GM12878 (cell line): ENCODE data around the gene CARMIL3. TPM values are rescaled to one million over a fixed set of nuclear protein-coding genes. Genes with fewer than 3 reads are reported as not detected.
A peak's percentile ranks its signal among the peaks of the same experiment; 100 is the strongest.

ENCODE experiments used
- ATAC-seq: fragments of 200-7000 bp; cut with Tn5 transposase; 3 replicates; pipeline ENCODE4 v1.9.1; 2020; ENCODE audit warnings: mild to moderate bottlenecking, moderate library complexity
- BruUV-seq: library from RNA; stranded (reverse); fragments of 400-500 nt; replicated peaks from 2 replicates; lab custom pipeline; 2021; lab: Mats Ljungman, UMichigan
- CTCF ChIA-PET: fragments of 300-600 bp; sonication (Branson Sonifier 250); formaldehyde crosslinking; extraction: SDS; loops from one replicate; lab custom pipeline; 2021; ENCODE audit warnings: inconsistent platforms; lab: Yijun Ruan, JAX
- POLR2A ChIA-PET: fragments of 350-600 bp; formaldehyde crosslinking; extraction: SDS; loops from one replicate; lab custom pipeline; 2021; ENCODE audit warnings: inconsistent platforms; lab: Charles Lee
- RAD21 ChIA-PET: fragments of 300-600 bp; sonication (Branson Sonifier 250); formaldehyde crosslinking; loops from one replicate; lab custom pipeline; 2023; ENCODE audit warnings: antibody characterized with exemption; ENCODE audit not compliant: unreplicated experiment; lab: Charles Lee
- SMC1A ChIA-PET: fragments of 300-600 bp; sonication (Branson Sonifier 250); formaldehyde crosslinking; loops from one replicate; lab custom pipeline; 2023; ENCODE audit not compliant: unreplicated experiment, uncharacterized antibody; lab: Charles Lee
- DNase-seq: peaks from one replicate; pipeline ENCODE4 v3.0.0-alpha.2; 2011; ENCODE audit warnings: low read depth, low spot score
- FAIRE-seq: peaks from 3 replicates; lab custom pipeline; 2011; peaks lifted over from hg19 to GRCh38; lab: Jason Lieb, UNC
- H2AFZ ChIP-seq: 2 replicates; pipeline ENCODE4 v1.6.0; 2011; ENCODE audit warnings: low read depth, low read length, control low read depth; ENCODE audit not compliant: control insufficient read depth
- H3K27ac ChIP-seq: 2 replicates; pipeline ENCODE4 v1.5.1; 2011; ENCODE audit warnings: control low read depth; ENCODE audit not compliant: control insufficient read depth, insufficient read depth
- H3K27me3 ChIP-seq, 2 experiments: replicated peaks in 1 of 2; 2 replicates each; pipeline versions ENCODE4 v1.6.0 to v1.6.1; 2011; ENCODE audit warnings: low read length in 1 of 2; ENCODE audit not compliant: control insufficient read depth in 2 of 2, insufficient read depth in 2 of 2
- H3K36me3 ChIP-seq, 2 experiments: 2 replicates each; pipeline ENCODE4 v1.5.1; 2011; ENCODE audit warnings: low read length in 1 of 2; ENCODE audit not compliant: control insufficient read depth in 2 of 2, insufficient read depth in 2 of 2
- H3K4me1 ChIP-seq: 2 replicates; pipeline ENCODE4 v1.6.1; 2011; ENCODE audit warnings: mild to moderate bottlenecking, low read length, moderate library complexity, mixed read lengths; ENCODE audit not compliant: control insufficient read depth, insufficient read depth
- H3K4me2 ChIP-seq: 2 replicates; pipeline ENCODE4 v1.6.0; 2011; ENCODE audit warnings: control low read depth; ENCODE audit not compliant: control insufficient read depth, insufficient read depth
- H3K4me3 ChIP-seq: fragments of 200-600 bp; sonication (generic); 2 replicates; pipeline ENCODE4 v1.5.1; 2016
- H3K79me2 ChIP-seq: 2 replicates; pipeline ENCODE4 v1.6.0; 2011; ENCODE audit warnings: low read length; ENCODE audit not compliant: control insufficient read depth, insufficient read depth
- H3K9ac ChIP-seq: 2 replicates; pipeline ENCODE4 v1.8.0; 2011; ENCODE audit warnings: low read length, control low read depth, mixed read lengths; ENCODE audit not compliant: control insufficient read depth, insufficient read depth
- H3K9me3 ChIP-seq: replicated peaks from 3 replicates; pipeline ENCODE4 v1.5.1; 2011; ENCODE audit warnings: mild to moderate bottlenecking, low read length; ENCODE audit not compliant: control insufficient read depth, insufficient read depth
- H4K20me1 ChIP-seq: 2 replicates; pipeline ENCODE4 v1.6.0; 2011; ENCODE audit not compliant: control insufficient read depth, insufficient read depth
- ASH2L ChIP-seq: fragments of 300-600, 200-600 bp; sonication (generic); IDR thresholded peaks from 2 replicates; pipeline ENCODE4 v1.6.1; 2017; ENCODE audit warnings: low read depth, mild to moderate bottlenecking, borderline replicate concordance
- CBFB ChIP-seq: IDR thresholded peaks from 2 replicates; pipeline ENCODE4 v1.6.1; 2016; ENCODE audit warnings: antibody characterized with exemption, low read depth
- FOS ChIP-seq: IDR thresholded peaks from 3 replicates; pipeline ENCODE4 v1.6.1; 2011; ENCODE audit warnings: borderline replicate concordance; ENCODE audit not compliant: insufficient read length; ENCODE audit errors: extremely low read depth
- GABPA ChIP-seq: IDR thresholded peaks from 2 replicates; pipeline ENCODE4 v1.6.1; 2014; ENCODE audit warnings: antibody characterized with exemption, low read depth, mild to moderate bottlenecking, inconsistent platforms
- MYB ChIP-seq: fragments of 150-350 bp; IDR thresholded peaks from 2 replicates; pipeline ENCODE4 v1.6.1; 2014; ENCODE audit warnings: mild to moderate bottlenecking, low read depth, low read length, borderline replicate concordance
- NRF1 ChIP-seq: conservative IDR thresholded peaks from 2 replicates; pipeline ENCODE4 v1.6.1; 2011; ENCODE audit warnings: mild to moderate bottlenecking, low read depth, low read length, improper control_type of control experiment
- RUNX3 ChIP-seq: IDR thresholded peaks from 2 replicates; pipeline ENCODE4 v1.6.1; 2012; ENCODE audit warnings: low read length, inconsistent platforms
- SIN3A ChIP-seq: IDR thresholded peaks from 2 replicates; pipeline ENCODE4 v1.6.1; 2012; ENCODE audit warnings: low read depth, low read length, improper control_type of control experiment
- STAT3 ChIP-seq: IDR thresholded peaks from 2 replicates; pipeline ENCODE4 v1.6.1; 2011; ENCODE audit warnings: low read depth, low read length, improper control_type of control experiment
- ZBTB11 ChIP-seq: fragments of 450-650 bp; formaldehyde crosslinking; IDR thresholded peaks from 2 replicates; pipeline ENCODE4 v1.5.0; 2022; ENCODE audit warnings: mild to moderate bottlenecking, missing genetic modification characterization
- ZNF217 ChIP-seq: fragments of 450-650 bp; IDR thresholded peaks from 2 replicates; pipeline ENCODE4 v1.6.1; 2017; ENCODE audit warnings: antibody characterized with exemption, mild to moderate bottlenecking
- WGBS: methylation state at CpG from one replicate; pipeline ENCODE4 v1.1.6; 2016; ENCODE audit warnings: low lambda C conversion rate; ENCODE audit not compliant: insufficient replicate concordance, insufficient coverage; ENCODE audit errors: missing lambda C conversion rate; 5-methylcytosine and 5-hydroxymethylcytosine counted together
- in situ Hi-C: fragments of 300-500 bp; cut with MboI; formaldehyde crosslinking; loops from 9 replicates; pipeline ENCODE4 v1.14.3; 2018; ENCODE audit warnings: mixed read lengths
- intact Hi-C: fragments of 100-400 bp; cut with micrococcal nuclease; formaldehyde crosslinking; loops from one replicate; pipeline ENCODE4 v1.14.2; 2022; ENCODE audit not compliant: unreplicated experiment
- polyA plus RNA-seq, 11 experiments: library from polyadenylated mRNA; depleted of rRNA in 4 of 11; unstranded in 6 of 11; stranded (reverse) in 5 of 11; fragments of >200 nt; fragmentation: Nextera tagmentation in 4 of 11; fragmentation: Illumina TruSeq in 1 of 11; extraction: Ambion mirVana in 4 of 11; extraction: Trizol in 1 of 11; gene quantifications; 1 replicate in 1 of 11; 2 replicates in 10 of 11; pipeline versions ENCODE4 v1.2.1 to v1.2.3, GENCODE V29; 2011 to 2016; ENCODE audit warnings: inconsistent platforms in 2 of 11, missing spikeins in 2 of 11, low read depth in 1 of 11
- total RNA-seq, 4 experiments: library from RNA; depleted of rRNA in 3 of 4; stranded (reverse); fragments of >200 nt in 3 of 4; fragmentation: Illumina TruSeq in 1 of 4; extraction: Trizol in 1 of 4; gene quantifications; 2 replicates each; pipeline versions ENCODE4 v1.2.1 to v1.2.3, GENCODE V29; 2013 to 2021
- TF ChIP-seq, protein P1 (sequence below): IDR thresholded peaks from 2 replicates; pipeline ENCODE4 v1.6.1; 2011; ENCODE audit warnings: borderline replicate concordance, low read depth, mild to moderate bottlenecking, moderate library complexity, mixed read lengths, low read length; ENCODE audit not compliant: insufficient read depth; ENCODE audit errors: extremely low read length
- TF ChIP-seq, protein P2 (sequence below): IDR thresholded peaks from 2 replicates; pipeline ENCODE4 v1.6.1; 2012; ENCODE audit warnings: improper control_type of control experiment, low read depth, low read length; ENCODE audit not compliant: insufficient replicate concordance

Gene CARMIL3
- total and polyA plus RNA-seq, 10 of the 15 experiments (the other 5 are each of a cell fraction or from before 2014, with no cell fraction given): 0.09 to 0.32 (median 0.25) TPM; not detected in 3

DNA sequence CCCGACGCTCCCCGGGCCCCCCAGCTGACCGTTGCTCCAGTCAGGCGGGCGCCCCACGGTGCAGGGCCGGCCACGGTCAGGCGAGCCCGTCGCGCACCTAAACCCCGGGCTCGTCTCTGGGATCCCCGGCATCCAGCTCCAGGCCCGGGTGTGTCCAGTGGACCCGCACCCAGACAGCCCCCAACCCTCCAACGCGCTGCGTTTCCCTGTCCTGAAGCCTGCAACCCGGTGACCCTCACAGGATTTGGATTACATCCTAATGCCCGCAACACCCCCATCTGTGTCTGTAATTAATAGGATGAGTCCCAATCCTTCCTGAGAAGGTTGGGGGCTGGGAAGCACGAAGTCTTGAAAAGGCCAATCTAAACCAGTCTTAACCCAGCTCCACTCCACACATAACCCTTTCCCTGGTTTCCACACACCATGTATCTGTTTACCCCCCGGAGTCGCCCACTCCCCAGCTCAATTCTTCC lies 30.0 kb downstream of the CARMIL3 start:
- Histone ChIP-seq H3K79me2 (no peaks in the 10 kb centered on the region), H3K4me1 (peaks cover 13% of the 10 kb centered on the region), H3K27me3 (no peaks in the 10 kb centered on the region), H3K27ac (no peak overlapping the region; the same call in 1 of the 2 replicates), H3K36me3 (no peaks in the 10 kb centered on the region), H3K9me3 (no peaks in the 10 kb centered on the region), H4K20me1 (no peaks in the 10 kb centered on the region), H2AFZ (peak overlapping the region; percentile 78), H3K9ac (no peak overlapping the region; the same call in 1 of the 2 replicates), H3K4me3 (peak overlapping the region; percentile 63; the same call in 1 of the 2 replicates), H3K4me2 (peak overlapping the region; percentile 83)
- in situ Hi-C loops (no loop called here), intact Hi-C loops (no loop called here)
- FAIRE-seq: no peak
- ATAC-seq: no peak
- ChIA-PET RAD21 (interaction anchor here (1.5 to 4.6 kb wide), 6 partner anchors 10 to 79 kb away, joined by 3 to 39 read pairs (median 14); partner anchors contain the start of genes CARMIL3, DCAF11, IRF9 and NRL), SMC1A (interaction anchor here (0.9 to 5.2 kb wide), 4 partner anchors 10 to 80 kb away, joined by 4 to 51 read pairs (median 10); partner anchors contain the start of gene PCK2), CTCF (interaction anchor here (0.6 to 4.9 kb wide), 10 partner anchors 7 to 226 kb away, joined by 3 to 71 read pairs (median 5); partner anchors contain the start of genes CHMP4A, CIDEB, PCK2 and PSME2), POLR2A (interaction anchor here (0.9 to 4.2 kb wide), 11 partner anchors 10 to 161 kb away, joined by 3 to 33 read pairs (median 6); partner anchors contain the start of genes CHMP4A, CPNE6, DCAF11 and NRL)
- no peak for DNase-seq
- no TSS peak for BruUV-seq
- 35% methylated on average over 14 of the region's 26 CpGs for WGBS
- TF ChIP-seq ZNF217 (no peak), FOS (no peak), SIN3A (no peak), ASH2L (no peak), ZBTB11 (CRISPR knock-in tag) (no peak), NRF1 (no peak), MYB (no peak), STAT3 (no peak), CBFB (no peak), GABPA (no peak), RUNX3 (no peak)
- TF ChIP-seq, protein P1, sequence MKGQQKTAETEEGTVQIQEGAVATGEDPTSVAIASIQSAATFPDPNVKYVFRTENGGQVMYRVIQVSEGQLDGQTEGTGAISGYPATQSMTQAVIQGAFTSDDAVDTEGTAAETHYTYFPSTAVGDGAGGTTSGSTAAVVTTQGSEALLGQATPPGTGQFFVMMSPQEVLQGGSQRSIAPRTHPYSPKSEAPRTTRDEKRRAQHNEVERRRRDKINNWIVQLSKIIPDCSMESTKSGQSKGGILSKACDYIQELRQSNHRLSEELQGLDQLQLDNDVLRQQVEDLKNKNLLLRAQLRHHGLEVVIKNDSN: no peak
- TF ChIP-seq, protein P2, sequence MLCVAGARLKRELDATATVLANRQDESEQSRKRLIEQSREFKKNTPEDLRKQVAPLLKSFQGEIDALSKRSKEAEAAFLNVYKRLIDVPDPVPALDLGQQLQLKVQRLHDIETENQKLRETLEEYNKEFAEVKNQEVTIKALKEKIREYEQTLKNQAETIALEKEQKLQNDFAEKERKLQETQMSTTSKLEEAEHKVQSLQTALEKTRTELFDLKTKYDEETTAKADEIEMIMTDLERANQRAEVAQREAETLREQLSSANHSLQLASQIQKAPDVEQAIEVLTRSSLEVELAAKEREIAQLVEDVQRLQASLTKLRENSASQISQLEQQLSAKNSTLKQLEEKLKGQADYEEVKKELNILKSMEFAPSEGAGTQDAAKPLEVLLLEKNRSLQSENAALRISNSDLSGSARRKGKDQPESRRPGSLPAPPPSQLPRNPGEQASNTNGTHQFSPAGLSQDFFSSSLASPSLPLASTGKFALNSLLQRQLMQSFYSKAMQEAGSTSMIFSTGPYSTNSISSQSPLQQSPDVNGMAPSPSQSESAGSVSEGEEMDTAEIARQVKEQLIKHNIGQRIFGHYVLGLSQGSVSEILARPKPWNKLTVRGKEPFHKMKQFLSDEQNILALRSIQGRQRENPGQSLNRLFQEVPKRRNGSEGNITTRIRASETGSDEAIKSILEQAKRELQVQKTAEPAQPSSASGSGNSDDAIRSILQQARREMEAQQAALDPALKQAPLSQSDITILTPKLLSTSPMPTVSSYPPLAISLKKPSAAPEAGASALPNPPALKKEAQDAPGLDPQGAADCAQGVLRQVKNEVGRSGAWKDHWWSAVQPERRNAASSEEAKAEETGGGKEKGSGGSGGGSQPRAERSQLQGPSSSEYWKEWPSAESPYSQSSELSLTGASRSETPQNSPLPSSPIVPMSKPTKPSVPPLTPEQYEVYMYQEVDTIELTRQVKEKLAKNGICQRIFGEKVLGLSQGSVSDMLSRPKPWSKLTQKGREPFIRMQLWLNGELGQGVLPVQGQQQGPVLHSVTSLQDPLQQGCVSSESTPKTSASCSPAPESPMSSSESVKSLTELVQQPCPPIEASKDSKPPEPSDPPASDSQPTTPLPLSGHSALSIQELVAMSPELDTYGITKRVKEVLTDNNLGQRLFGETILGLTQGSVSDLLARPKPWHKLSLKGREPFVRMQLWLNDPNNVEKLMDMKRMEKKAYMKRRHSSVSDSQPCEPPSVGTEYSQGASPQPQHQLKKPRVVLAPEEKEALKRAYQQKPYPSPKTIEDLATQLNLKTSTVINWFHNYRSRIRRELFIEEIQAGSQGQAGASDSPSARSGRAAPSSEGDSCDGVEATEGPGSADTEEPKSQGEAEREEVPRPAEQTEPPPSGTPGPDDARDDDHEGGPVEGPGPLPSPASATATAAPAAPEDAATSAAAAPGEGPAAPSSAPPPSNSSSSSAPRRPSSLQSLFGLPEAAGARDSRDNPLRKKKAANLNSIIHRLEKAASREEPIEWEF: no peak
